SK-N-SH (cell line): ENCODE data around the gene GPR158. TPM values are rescaled to one million over a fixed set of nuclear protein-coding genes. Genes with fewer than 3 reads are reported as not detected.

Source experiments
- CTCF ChIA-PET: fragments of 300-600, 350-600 bp; formaldehyde crosslinking; extraction: SDS; loops from one replicate; lab custom pipeline; 2021; lab: Yijun Ruan, JAX
- POLR2A ChIA-PET: fragments of 350-600 bp; sonication (Branson Sonifier 250); formaldehyde crosslinking; extraction: SDS; loops from one replicate; lab custom pipeline; 2020; ENCODE audit warnings: antibody characterized with exemption, inconsistent platforms; lab: Yijun Ruan, JAX
- DNase-seq: peaks from one replicate; pipeline ENCODE4 v3.0.0; 2012
- H2AFZ ChIP-seq: fragments of 200-600 bp; sonication (generic); 2 replicates; pipeline ENCODE4 v1.8.1; 2016; ENCODE audit warnings: antibody characterized with exemption, mild to moderate bottlenecking, low read depth
- H3F3A ChIP-seq: fragments of 200-600 bp; sonication (generic); replicated peaks from 2 replicates; pipeline ENCODE3; 2016; ENCODE audit warnings: antibody characterized with exemption, mild to moderate bottlenecking; ENCODE audit not compliant: insufficient read depth
- H3K27ac ChIP-seq, 2 experiments: fragments of 200-500 bp in 1 of 2; fragments of 200-600 bp in 1 of 2; sonication (Bioruptor generic) in 1 of 2; sonication (generic), shearing (Covaris generic) in 1 of 2; 2 replicates each; pipeline versions ENCODE4 v1.5.1 to v1.6.1; 2014 to 2016; ENCODE audit warnings: low read depth in 2 of 2, inconsistent platforms in 1 of 2, low read length in 1 of 2, mild to moderate bottlenecking in 1 of 2, mixed read lengths in 1 of 2
- H3K27me3 ChIP-seq: fragments of 200-600 bp; sonication (generic), shearing (Covaris generic); 2 replicates; pipeline ENCODE4 v1.6.1; 2016; ENCODE audit warnings: mixed run types; ENCODE audit not compliant: insufficient read depth
- H3K36me3 ChIP-seq, 2 experiments: fragments of 200-500 bp in 1 of 2; fragments of 200-600 bp in 1 of 2; sonication (Bioruptor generic) in 1 of 2; sonication (generic) in 1 of 2; replicated peaks in 1 of 2; 2 replicates each; pipeline versions ENCODE3 to v1.5.1; 2014 to 2016; ENCODE audit warnings: low read length in 1 of 2, mild to moderate bottlenecking in 1 of 2; ENCODE audit not compliant: insufficient read depth in 2 of 2, control insufficient read depth in 1 of 2
- H3K4me1 ChIP-seq, 2 experiments: fragments of 200-500 bp in 1 of 2; fragments of 200-600 bp in 1 of 2; sonication (Bioruptor generic) in 1 of 2; sonication (generic), shearing (Covaris generic) in 1 of 2; 2 replicates each; pipeline versions ENCODE4 v1.5.1 to v1.6.1; 2014 to 2016; ENCODE audit warnings: low read depth in 1 of 2, low read length in 1 of 2, mixed run types in 1 of 2; ENCODE audit not compliant: insufficient read depth in 2 of 2, control insufficient read depth in 1 of 2
- H3K4me2 ChIP-seq: fragments of 200-600 bp; sonication (generic), shearing (Covaris generic); 2 replicates; pipeline ENCODE4 v1.6.1; 2017; ENCODE audit warnings: mixed run types
- H3K4me3 ChIP-seq, 2 experiments: fragments of 200-500 bp in 1 of 2; fragments of 200-600 bp in 1 of 2; sonication (Bioruptor generic) in 1 of 2; sonication (generic), shearing (Covaris generic) in 1 of 2; 2 replicates each; pipeline versions ENCODE4 v1.5.1 to v1.8.1; 2014 to 2016; ENCODE audit warnings: low read depth in 2 of 2, inconsistent platforms in 1 of 2, low read length in 1 of 2, mild to moderate bottlenecking in 1 of 2, mixed read lengths in 1 of 2, moderate library complexity in 1 of 2
- H3K79me2 ChIP-seq: fragments of 200-600 bp; sonication (generic); 2 replicates; pipeline ENCODE4 v1.8.1; 2017; ENCODE audit warnings: mild to moderate bottlenecking; ENCODE audit not compliant: insufficient read depth
- H3K9ac ChIP-seq: fragments of 200-600 bp; sonication (generic); 2 replicates; pipeline ENCODE4 v1.6.1; 2017; ENCODE audit warnings: mixed run types
- H3K9me2 ChIP-seq: fragments of 200-600 bp; sonication (generic); 2 replicates; pipeline ENCODE4 v1.6.1; 2017; ENCODE audit warnings: mixed run types
- H3K9me3 ChIP-seq: fragments of 200-600 bp; sonication (generic); 2 replicates; pipeline ENCODE4 v1.6.1; 2017; ENCODE audit warnings: mixed run types, mild to moderate bottlenecking, moderate library complexity
- H4K20me1 ChIP-seq: fragments of 200-600 bp; sonication (generic); 2 replicates; pipeline ENCODE4 v1.6.1; 2017; ENCODE audit warnings: mild to moderate bottlenecking, mixed run types; ENCODE audit not compliant: insufficient read depth
- ELF1 ChIP-seq: IDR thresholded peaks from 2 replicates; pipeline ENCODE4 v1.4.0; 2012
- EZH2phosphoT487 ChIP-seq: fragments of 200-600 bp; sonication (generic); IDR thresholded peaks from 2 replicates; pipeline ENCODE4 v1.6.1; 2017; ENCODE audit warnings: low read depth, mixed run types, mild to moderate bottlenecking, antibody characterized with exemption, moderate library complexity, borderline replicate concordance
- FOSL2 ChIP-seq: IDR thresholded peaks from 2 replicates; pipeline ENCODE4 v1.4.0; 2012; ENCODE audit warnings: low read depth, mild to moderate bottlenecking, moderate library complexity, borderline replicate concordance
- FOXJ3 ChIP-seq: sonication (generic); formaldehyde crosslinking; IDR thresholded peaks from 2 replicates; pipeline ENCODE4 v1.5.1; 2020; ENCODE audit warnings: mild to moderate bottlenecking, missing genetic modification reagents
- FOXM1 ChIP-seq: IDR thresholded peaks from 2 replicates; pipeline ENCODE4 v1.4.0; 2012; ENCODE audit warnings: low read depth, mild to moderate bottlenecking
- MEF2A ChIP-seq: IDR thresholded peaks from 2 replicates; pipeline ENCODE4 v1.4.0; 2012; ENCODE audit warnings: low read depth, borderline replicate concordance
- MXI1 ChIP-seq: IDR thresholded peaks from 2 replicates; pipeline ENCODE4 v1.6.1; 2012; ENCODE audit warnings: mild to moderate bottlenecking, low read depth, low read length, improper control_type of control experiment
- NFIC ChIP-seq: IDR thresholded peaks from 2 replicates; pipeline ENCODE4 v1.4.0; 2012; ENCODE audit warnings: borderline replicate concordance
- POLR2AphosphoS5 ChIP-seq: IDR thresholded peaks from 2 replicates; pipeline ENCODE4 v1.6.1; 2012; ENCODE audit warnings: low read depth, low read length
- RAD21 ChIP-seq: IDR thresholded peaks from 2 replicates; pipeline ENCODE4 v1.6.1; 2012; ENCODE audit warnings: mild to moderate bottlenecking, low read length
- RFX5 ChIP-seq: IDR thresholded peaks from 2 replicates; pipeline ENCODE4 v1.6.1; 2012; ENCODE audit warnings: mild to moderate bottlenecking, improper control_type of control experiment, low read length
- RXRA ChIP-seq: IDR thresholded peaks from 2 replicates; pipeline ENCODE4 v1.4.0; 2012; ENCODE audit warnings: low read depth, mild to moderate bottlenecking, borderline replicate concordance
- SMC3 ChIP-seq: IDR thresholded peaks from 2 replicates; pipeline ENCODE4 v1.6.1; 2012; ENCODE audit warnings: low read depth, low read length, improper control_type of control experiment
- TEAD4 ChIP-seq: IDR thresholded peaks from 2 replicates; pipeline ENCODE4 v1.4.0; 2012; ENCODE audit warnings: mild to moderate bottlenecking, borderline replicate concordance; ENCODE audit not compliant: insufficient read depth
- WGBS: methylation state at CpG from one replicate; pipeline ENCODE4 v1.1.6; 2017; ENCODE audit warnings: low lambda C conversion rate; 5-methylcytosine and 5-hydroxymethylcytosine counted together
- polyA plus RNA-seq, 3 experiments: library from polyadenylated mRNA; depleted of rRNA; stranded (reverse); fragments of >200 nt; gene quantifications; 2 replicates each; pipeline ENCODE4 v1.2.3, GENCODE V29; 2012
- TF ChIP-seq, protein P1 (sequence below): IDR thresholded peaks from 2 replicates; pipeline ENCODE4 v1.4.0; 2012; ENCODE audit warnings: low read depth
- TF ChIP-seq, protein P2 (sequence below): fragments of 200-600 bp; sonication (generic); IDR thresholded peaks from 2 replicates; pipeline ENCODE4 v1.6.1; 2017; ENCODE audit warnings: antibody characterized with exemption, mild to moderate bottlenecking, moderate library complexity

Gene GPR158
- polyA plus RNA-seq, 1 of the 3 experiments (the other 2 are of a cell fraction), result not detected

DNA sequence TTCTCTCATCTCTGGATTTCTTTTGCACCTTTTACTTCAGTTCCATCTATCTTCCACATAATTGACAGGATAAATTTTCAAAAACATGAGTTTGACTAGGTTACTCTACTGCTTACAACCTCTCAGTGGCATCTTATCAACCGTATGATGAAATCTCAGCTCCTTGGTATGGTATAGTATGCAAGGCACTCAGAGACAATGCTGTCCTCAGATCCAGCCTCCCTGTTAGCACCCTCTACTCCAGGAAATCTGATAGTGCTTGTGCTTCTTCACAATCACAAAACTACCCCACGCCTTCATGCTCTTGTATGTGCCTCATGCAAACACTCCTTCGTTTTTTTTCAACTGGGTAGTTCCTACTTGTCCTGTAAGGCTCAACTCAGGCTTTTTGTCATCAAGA lies 330.7 kb downstream of the GPR158 start:
- Histone ChIP-seq H3K4me2 (no peak overlapping the region), H3K4me3 (no peak overlapping the region), H3K27ac (no peak overlapping the region), H4K20me1 (no peaks in the 10 kb centered on the region), H3K27me3 (no peaks in the 10 kb centered on the region), H2AFZ (no peak overlapping the region), H3K9ac (no peak overlapping the region), H3F3A (no peaks in the 10 kb centered on the region)
- no peak for DNase-seq
- WGBS, result 34% methylated on average over 3 of the region's 3 CpGs
- TF ChIP-seq TEAD4 (no peak), RFX5 (no peak), RAD21 (no peak), FOXJ3 (CRISPR knock-in tag) (no peak), RXRA (no peak), FOSL2 (no peak)
- TF ChIP-seq, protein P1, sequence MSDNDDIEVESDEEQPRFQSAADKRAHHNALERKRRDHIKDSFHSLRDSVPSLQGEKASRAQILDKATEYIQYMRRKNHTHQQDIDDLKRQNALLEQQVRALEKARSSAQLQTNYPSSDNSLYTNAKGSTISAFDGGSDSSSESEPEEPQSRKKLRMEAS, result no peak
- TF ChIP-seq, all 33 proteins: peak for 0
- no peaks in the 10 kb centered on the region for H3K9me2 ChIP-seq
- no peaks in the 10 kb centered on the region for H3K79me2 ChIP-seq
- H3K36me3 ChIP-seq, result no peaks in the 10 kb centered on the region
- H3K4me1 ChIP-seq, result no peaks in the 10 kb centered on the region; a peak in 1 of 4 replicates
- POLR2A ChIA-PET, result no interaction called here
- H3K9me3 ChIP-seq, result no peaks in the 10 kb centered on the region
- CTCF ChIA-PET, result no interaction called here

DNA sequence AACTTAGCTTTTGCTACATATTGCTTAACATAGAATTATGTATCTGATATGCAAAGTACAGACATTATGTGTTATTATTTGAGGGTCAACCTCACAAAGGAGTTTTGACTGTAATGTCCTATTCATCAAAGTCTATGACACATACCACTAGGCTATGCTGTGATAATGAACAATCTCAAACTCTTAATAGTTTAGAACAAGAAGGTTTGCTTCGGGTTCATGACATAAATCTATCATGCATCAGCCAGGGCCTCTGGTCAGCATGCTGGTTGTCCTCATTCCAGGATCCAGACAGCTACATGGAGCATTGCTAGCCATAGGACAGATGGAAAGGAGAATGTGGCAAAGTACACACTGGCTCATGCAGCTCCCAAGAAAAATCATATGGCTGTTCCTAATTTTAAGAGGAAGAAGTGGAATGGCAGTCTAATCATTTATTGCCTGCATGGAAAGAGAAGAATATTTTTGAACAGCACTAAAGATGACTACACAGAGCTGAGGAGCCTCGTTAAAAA lies 332.1 kb downstream of the GPR158 start:
- H3K27ac ChIP-seq, result no peak overlapping the region
- no peaks in the 10 kb centered on the region for H4K20me1 ChIP-seq
- H2AFZ ChIP-seq, result no peak overlapping the region
- H3F3A ChIP-seq, result no peaks in the 10 kb centered on the region
- no peak overlapping the region for H3K4me3 ChIP-seq
- TF ChIP-seq EZH2phosphoT487 (no peak), ELF1 (no peak), NFIC (no peak), SMC3 (no peak), MEF2A (no peak), RFX5 (no peak), FOXM1 (no peak), MXI1 (no peak), POLR2AphosphoS5 (no peak)
- TF ChIP-seq, protein P1, result no peak
- TF ChIP-seq, protein P2, sequence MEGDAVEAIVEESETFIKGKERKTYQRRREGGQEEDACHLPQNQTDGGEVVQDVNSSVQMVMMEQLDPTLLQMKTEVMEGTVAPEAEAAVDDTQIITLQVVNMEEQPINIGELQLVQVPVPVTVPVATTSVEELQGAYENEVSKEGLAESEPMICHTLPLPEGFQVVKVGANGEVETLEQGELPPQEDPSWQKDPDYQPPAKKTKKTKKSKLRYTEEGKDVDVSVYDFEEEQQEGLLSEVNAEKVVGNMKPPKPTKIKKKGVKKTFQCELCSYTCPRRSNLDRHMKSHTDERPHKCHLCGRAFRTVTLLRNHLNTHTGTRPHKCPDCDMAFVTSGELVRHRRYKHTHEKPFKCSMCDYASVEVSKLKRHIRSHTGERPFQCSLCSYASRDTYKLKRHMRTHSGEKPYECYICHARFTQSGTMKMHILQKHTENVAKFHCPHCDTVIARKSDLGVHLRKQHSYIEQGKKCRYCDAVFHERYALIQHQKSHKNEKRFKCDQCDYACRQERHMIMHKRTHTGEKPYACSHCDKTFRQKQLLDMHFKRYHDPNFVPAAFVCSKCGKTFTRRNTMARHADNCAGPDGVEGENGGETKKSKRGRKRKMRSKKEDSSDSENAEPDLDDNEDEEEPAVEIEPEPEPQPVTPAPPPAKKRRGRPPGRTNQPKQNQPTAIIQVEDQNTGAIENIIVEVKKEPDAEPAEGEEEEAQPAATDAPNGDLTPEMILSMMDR, result no peak
- no peaks in the 10 kb centered on the region for H3K79me2 ChIP-seq
- no peaks in the 10 kb centered on the region for H3K9me2 ChIP-seq
- no peaks in the 10 kb centered on the region; a peak in 1 of 4 replicates for H3K4me1 ChIP-seq
- ChIA-PET POLR2A (no interaction called here), CTCF (interaction anchor here (1.1 kb wide), 1 partner anchor 10 kb away, joined by 3 read pairs; no protein-coding TSS in a partner anchor)
- no peaks in the 10 kb centered on the region for H3K9me3 ChIP-seq
- no peaks in the 10 kb centered on the region for H3K36me3 ChIP-seq
- H3K4me2 ChIP-seq, result no peak overlapping the region
- 19% methylated on average over 2 of the region's 2 CpGs for WGBS
- no peak for DNase-seq
- no peak overlapping the region for H3K9ac ChIP-seq
- no peaks in the 10 kb centered on the region for H3K27me3 ChIP-seq
